ENCODE measurements around the gene C11orf97. TPM values are rescaled to one million over a fixed set of nuclear protein-coding genes. Genes with fewer than 3 reads are reported as not detected.
A peak's percentile ranks its signal among the peaks of the same experiment; 100 is the strongest.

Gene C11orf97
- not detected for polyA plus RNA-seq (2012; ENCODE audit: insufficient read length, low read depth)

DNA sequence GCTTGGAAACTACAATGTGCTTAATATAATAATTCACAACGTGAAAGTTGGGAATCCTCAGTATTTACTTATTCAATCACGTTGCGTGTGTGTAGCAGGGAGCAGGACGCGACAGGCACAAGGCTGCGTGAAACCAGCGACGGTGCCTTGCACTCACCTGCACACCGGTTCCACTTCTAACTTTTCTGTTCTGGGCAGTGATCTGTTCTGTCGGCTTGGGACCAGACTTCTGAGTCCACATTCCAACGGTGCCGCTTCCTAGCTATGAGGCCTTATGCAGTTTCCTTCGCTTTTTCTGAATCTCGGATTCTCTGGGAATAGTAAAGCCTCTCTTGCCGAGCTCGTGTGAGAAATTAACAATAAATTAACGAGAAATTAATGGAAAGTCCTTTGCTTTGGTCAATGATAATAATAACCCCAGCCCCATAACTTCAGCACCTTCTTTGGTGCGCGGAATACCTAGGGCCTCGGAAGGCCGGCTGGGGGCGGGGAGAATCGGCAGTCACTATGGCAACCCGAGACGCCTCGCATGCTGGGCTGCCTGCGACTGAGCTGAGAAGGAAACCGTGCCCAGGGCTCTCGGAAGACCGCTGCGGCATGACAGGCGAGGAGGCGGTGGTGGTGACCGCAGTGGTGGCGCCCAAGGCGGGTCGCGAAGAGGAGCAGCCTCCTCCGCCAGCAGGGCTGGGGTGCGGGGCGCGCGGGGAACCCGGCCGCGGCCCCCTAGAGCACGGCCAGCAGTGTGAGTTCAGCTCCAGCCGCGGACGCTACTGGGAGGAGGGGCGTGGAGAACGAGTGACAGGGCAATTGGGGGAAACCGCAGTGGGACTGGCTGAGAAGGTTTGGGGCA, at the start of gene C11orf97:
Gene C11orf97 (plus strand): TSS at position 530 of the 850 bp plus-strand sequence. CDS start 68 bp downstream, at position 598.
- TF ChIP-seq TAF1 (IDR thresholded peaks at IDR 0.05; ENCODE audit: borderline replicate concordance, insufficient read depth, low read length) (no peak), SIN3A (IDR thresholded peaks at IDR 0.05; ENCODE audit: borderline replicate concordance, insufficient read depth, low read length) (peak; percentile 83; the same call in 1 of the 2 replicates)

GRCh38 chr11:94469416-94469815, 42.8 kb upstream of the C11orf97 start:
- no peak for TF ChIP-seq FOXP2 (optimal IDR thresholded peaks at IDR 0.05; ENCODE audit: borderline replicate concordance, extremely low read depth, extremely low read length, insufficient read depth)
- TF ChIP-seq, protein P1, sequence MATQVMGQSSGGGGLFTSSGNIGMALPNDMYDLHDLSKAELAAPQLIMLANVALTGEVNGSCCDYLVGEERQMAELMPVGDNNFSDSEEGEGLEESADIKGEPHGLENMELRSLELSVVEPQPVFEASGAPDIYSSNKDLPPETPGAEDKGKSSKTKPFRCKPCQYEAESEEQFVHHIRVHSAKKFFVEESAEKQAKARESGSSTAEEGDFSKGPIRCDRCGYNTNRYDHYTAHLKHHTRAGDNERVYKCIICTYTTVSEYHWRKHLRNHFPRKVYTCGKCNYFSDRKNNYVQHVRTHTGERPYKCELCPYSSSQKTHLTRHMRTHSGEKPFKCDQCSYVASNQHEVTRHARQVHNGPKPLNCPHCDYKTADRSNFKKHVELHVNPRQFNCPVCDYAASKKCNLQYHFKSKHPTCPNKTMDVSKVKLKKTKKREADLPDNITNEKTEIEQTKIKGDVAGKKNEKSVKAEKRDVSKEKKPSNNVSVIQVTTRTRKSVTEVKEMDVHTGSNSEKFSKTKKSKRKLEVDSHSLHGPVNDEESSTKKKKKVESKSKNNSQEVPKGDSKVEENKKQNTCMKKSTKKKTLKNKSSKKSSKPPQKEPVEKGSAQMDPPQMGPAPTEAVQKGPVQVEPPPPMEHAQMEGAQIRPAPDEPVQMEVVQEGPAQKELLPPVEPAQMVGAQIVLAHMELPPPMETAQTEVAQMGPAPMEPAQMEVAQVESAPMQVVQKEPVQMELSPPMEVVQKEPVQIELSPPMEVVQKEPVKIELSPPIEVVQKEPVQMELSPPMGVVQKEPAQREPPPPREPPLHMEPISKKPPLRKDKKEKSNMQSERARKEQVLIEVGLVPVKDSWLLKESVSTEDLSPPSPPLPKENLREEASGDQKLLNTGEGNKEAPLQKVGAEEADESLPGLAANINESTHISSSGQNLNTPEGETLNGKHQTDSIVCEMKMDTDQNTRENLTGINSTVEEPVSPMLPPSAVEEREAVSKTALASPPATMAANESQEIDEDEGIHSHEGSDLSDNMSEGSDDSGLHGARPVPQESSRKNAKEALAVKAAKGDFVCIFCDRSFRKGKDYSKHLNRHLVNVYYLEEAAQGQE (IDR thresholded peaks at IDR 0.05; ENCODE audit: insufficient read depth in 1 of 2, low read depth in 2 of 2, low read length in 2 of 2): no peak
- no peak for TF ChIP-seq SIN3A (IDR thresholded peaks at IDR 0.05; ENCODE audit: borderline replicate concordance, insufficient read depth, low read length)
- no peak for TF ChIP-seq TAF1 (IDR thresholded peaks at IDR 0.05; ENCODE audit: borderline replicate concordance, insufficient read depth, low read length)
- no peak for TF ChIP-seq POLR2AphosphoS5 (IDR thresholded peaks at IDR 0.05; ENCODE audit: low read depth, low read length)

DNA sequence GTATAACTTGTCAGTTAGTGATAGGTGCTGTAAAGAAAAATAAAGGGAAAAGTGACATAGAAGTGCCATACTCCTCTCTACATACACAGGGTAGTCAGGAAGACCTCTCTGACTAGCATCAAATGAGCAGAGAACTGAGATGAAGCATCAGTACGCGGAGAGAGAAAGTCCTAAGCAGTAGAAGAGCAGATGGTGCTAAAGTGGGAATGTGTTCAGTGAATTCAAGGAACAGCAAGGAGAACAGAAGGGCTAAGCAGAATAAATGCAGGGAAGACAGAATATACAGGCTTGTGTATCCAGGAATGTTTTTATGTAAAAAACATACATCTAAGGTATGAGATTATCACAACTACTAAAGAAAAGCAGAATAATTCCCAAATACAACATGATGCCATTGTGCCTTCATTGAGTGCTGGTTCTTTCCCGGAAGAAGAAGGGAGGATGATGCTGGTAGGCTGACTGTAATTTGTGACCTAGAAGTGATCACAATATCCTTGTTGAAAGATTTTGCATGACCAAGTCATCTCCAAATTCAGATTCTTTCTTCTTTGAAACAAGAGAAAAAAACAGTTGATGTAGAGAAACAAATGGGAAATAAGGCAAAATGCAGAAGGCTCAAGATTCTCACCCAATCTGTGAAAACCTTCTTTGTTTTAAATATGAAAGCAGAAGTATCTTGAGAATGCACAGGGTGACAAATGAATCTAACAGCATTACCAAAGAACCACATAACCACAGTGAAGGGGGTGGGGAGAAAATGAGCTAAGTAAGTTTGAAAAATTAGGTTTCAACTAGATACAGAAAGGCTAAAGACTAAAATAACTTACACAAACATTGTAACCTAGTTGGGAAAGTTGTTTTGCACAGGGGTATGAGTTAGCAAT, 39.1 kb upstream of the C11orf97 start:
- TF ChIP-seq POLR2AphosphoS5 (IDR thresholded peaks at IDR 0.05; ENCODE audit: low read depth, low read length) (no peak), SIN3A (IDR thresholded peaks at IDR 0.05; ENCODE audit: borderline replicate concordance, insufficient read depth, low read length) (no peak)

- TF ChIP-seq SIN3A (IDR thresholded peaks at IDR 0.05; ENCODE audit: borderline replicate concordance, insufficient read depth, low read length): no peak
- TF ChIP-seq FOXP2 (optimal IDR thresholded peaks at IDR 0.05; ENCODE audit: borderline replicate concordance, extremely low read depth, extremely low read length, insufficient read depth): no peak
Observed at GRCh38 chr11:94477624-94478023, 34.6 kb upstream of the C11orf97 start.

- no peak for TF ChIP-seq POLR2AphosphoS5 (IDR thresholded peaks at IDR 0.05; ENCODE audit: low read depth, low read length)
- TF ChIP-seq, protein P1 (IDR thresholded peaks at IDR 0.05; ENCODE audit: insufficient read depth in 1 of 2, low read depth in 2 of 2, low read length in 2 of 2): no peak
- TF ChIP-seq TAF1 (IDR thresholded peaks at IDR 0.05; ENCODE audit: borderline replicate concordance, insufficient read depth, low read length): no peak
- TF ChIP-seq FOXP2 (optimal IDR thresholded peaks at IDR 0.05; ENCODE audit: borderline replicate concordance, extremely low read depth, extremely low read length, insufficient read depth): no peak
- TF ChIP-seq SIN3A (IDR thresholded peaks at IDR 0.05; ENCODE audit: borderline replicate concordance, insufficient read depth, low read length): no peak
Observed at GRCh38 chr11:94481342-94481741, 30.9 kb upstream of the C11orf97 start.

DNA sequence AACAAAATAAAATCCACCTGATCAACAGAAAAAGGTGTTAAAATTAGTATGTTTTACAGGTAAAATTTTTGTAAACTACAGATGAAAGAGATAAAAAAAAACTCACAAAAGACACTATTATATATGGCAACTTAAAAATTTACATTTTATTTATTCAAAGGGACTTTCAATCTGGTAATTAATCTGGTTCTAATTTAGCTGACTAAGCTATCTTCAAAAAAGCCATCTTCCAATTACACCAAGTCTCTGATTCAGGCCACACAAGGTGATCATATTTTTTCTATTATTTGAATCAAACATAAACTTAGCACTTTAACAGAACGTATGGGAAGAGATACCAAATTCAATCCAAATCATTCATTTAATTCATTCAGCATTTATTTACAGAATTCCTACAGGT, 26.2 kb upstream of the C11orf97 start:
- TF ChIP-seq FOXP2 (optimal IDR thresholded peaks at IDR 0.05; ENCODE audit: borderline replicate concordance, extremely low read depth, extremely low read length, insufficient read depth): no peak
- no peak for TF ChIP-seq POLR2AphosphoS5 (IDR thresholded peaks at IDR 0.05; ENCODE audit: low read depth, low read length)
- TF ChIP-seq, protein P1 (IDR thresholded peaks at IDR 0.05; ENCODE audit: insufficient read depth in 1 of 2, low read depth in 2 of 2, low read length in 2 of 2): no peak
- no peak for TF ChIP-seq SIN3A (IDR thresholded peaks at IDR 0.05; ENCODE audit: borderline replicate concordance, insufficient read depth, low read length)
- no peak for TF ChIP-seq TAF1 (IDR thresholded peaks at IDR 0.05; ENCODE audit: borderline replicate concordance, insufficient read depth, low read length)

Data from PFSK-1 (cell line).